Endothelial cell of umbilical vein (primary cell): ENCODE measurements around the gene EP400. TPM values are rescaled to one million over a fixed set of nuclear protein-coding genes. Genes with fewer than 3 reads are reported as not detected.

ENCODE experiments used
- BruUV-seq: library from RNA; stranded (reverse); fragments of 400-500 nt; replicated peaks from 2 replicates; lab custom pipeline; 2021; lab: Mats Ljungman, UMichigan
- CTCF ChIA-PET: fragments of 300-600, 350-600 bp; sonication (Branson Sonifier 250); formaldehyde crosslinking; loops from one replicate; lab custom pipeline; 2021; ENCODE audit warnings: antibody characterized with exemption, inconsistent platforms; lab: Charles Lee
- POLR2A ChIA-PET: fragments of 300-600, 350-600 bp; sonication (Branson Sonifier 250); formaldehyde crosslinking; loops from one replicate; lab custom pipeline; 2021; ENCODE audit warnings: antibody characterized with exemption, inconsistent platforms; lab: Charles Lee
- DNase-seq: peaks from one replicate; pipeline ENCODE4 v3.0.0-alpha.2; 2011; ENCODE audit warnings: low read depth, low spot score
- FAIRE-seq: peaks from 2 replicates; lab custom pipeline; 2011; peaks lifted over from hg19 to GRCh38; lab: Jason Lieb, UNC
- H2AFZ ChIP-seq: 2 replicates; pipeline ENCODE4 v1.6.0; 2012; ENCODE audit warnings: low read depth, low read length, control low read depth, inconsistent platforms
- H3K27ac ChIP-seq: 2 replicates; pipeline ENCODE4 v1.5.1; 2011; ENCODE audit warnings: low read depth, mild to moderate bottlenecking, control low read depth, low read length, moderate library complexity; ENCODE audit not compliant: insufficient read depth
- H3K27me3 ChIP-seq, 2 experiments: 2 replicates each; pipeline versions ENCODE4 v1.6.0 to v1.6.1; 2011; ENCODE audit warnings: low read length in 2 of 2, mixed read lengths in 1 of 2; ENCODE audit not compliant: control insufficient read depth in 2 of 2, insufficient read depth in 2 of 2
- H3K36me3 ChIP-seq, 2 experiments: 2 replicates in 1 of 2; 3 replicates in 1 of 2; pipeline ENCODE4 v1.5.1; 2011; ENCODE audit warnings: low read length in 2 of 2, mild to moderate bottlenecking in 1 of 2, moderate library complexity in 1 of 2; ENCODE audit not compliant: control insufficient read depth in 2 of 2, insufficient read depth in 2 of 2; ENCODE audit errors: extremely low read depth in 1 of 2
- H3K4me1 ChIP-seq: 3 replicates; pipeline ENCODE4 v1.5.1; 2011; ENCODE audit warnings: mild to moderate bottlenecking, low read length; ENCODE audit not compliant: control insufficient read depth, insufficient read depth; ENCODE audit errors: extremely low read depth
- H3K4me2 ChIP-seq: 2 replicates; pipeline ENCODE4 v1.6.1; 2011; ENCODE audit warnings: low read length, control low read depth, mixed read lengths; ENCODE audit not compliant: insufficient read depth
- H3K4me3 ChIP-seq, 3 experiments: fragments of 200-600 bp in 1 of 3; sonication (generic), shearing (Covaris generic) in 1 of 3; replicated peaks in 1 of 3; 2 replicates each; pipeline ENCODE4 v1.5.1; 2011 to 2016; ENCODE audit warnings: control low read depth in 3 of 3, low read length in 3 of 3, mild to moderate bottlenecking in 2 of 3, inconsistent platforms in 1 of 3, low read depth in 1 of 3, moderate library complexity in 1 of 3; ENCODE audit not compliant: insufficient read depth in 1 of 3
- H3K79me2 ChIP-seq: 2 replicates; pipeline ENCODE4 v1.6.0; 2012; ENCODE audit warnings: low read length, inconsistent platforms; ENCODE audit not compliant: control insufficient read depth, insufficient read depth
- H3K9ac ChIP-seq: replicated peaks from 2 replicates; pipeline ENCODE3; 2011; ENCODE audit warnings: low read length, control low read depth; ENCODE audit not compliant: insufficient read depth; ENCODE audit errors: extremely low read depth
- H3K9me1 ChIP-seq: replicated peaks from 3 replicates; pipeline ENCODE4 v1.6.0; 2011; ENCODE audit warnings: mild to moderate bottlenecking, low read length; ENCODE audit not compliant: control insufficient read depth, insufficient read depth; ENCODE audit errors: extremely low read depth
- H3K9me3 ChIP-seq: replicated peaks from 2 replicates; pipeline ENCODE4 v1.5.1; 2012; ENCODE audit warnings: low read length, inconsistent platforms; ENCODE audit not compliant: control insufficient read depth, insufficient read depth
- H4K20me1 ChIP-seq: replicated peaks from 2 replicates; pipeline ENCODE3; 2011; ENCODE audit warnings: mild to moderate bottlenecking, low read length; ENCODE audit not compliant: control insufficient read depth, insufficient read depth; ENCODE audit errors: extremely low read depth
- EZH2 ChIP-seq: IDR thresholded peaks from 2 replicates; pipeline ENCODE4 v1.6.1; 2012; ENCODE audit warnings: borderline replicate concordance, low read depth, mild to moderate bottlenecking, moderate library complexity, low read length, inconsistent platforms; ENCODE audit not compliant: severe bottlenecking
- FOS ChIP-seq: IDR thresholded peaks from 2 replicates; pipeline ENCODE4 v1.6.1; 2011; ENCODE audit warnings: mild to moderate bottlenecking, low read length, moderate library complexity, borderline replicate concordance; ENCODE audit not compliant: insufficient read depth
- GATA2 ChIP-seq: IDR thresholded peaks from 2 replicates; pipeline ENCODE4 v1.7.0; 2011; ENCODE audit warnings: low read depth, mild to moderate bottlenecking, moderate library complexity, mixed read lengths, low read length; ENCODE audit not compliant: insufficient read length, insufficient read depth
- JUN ChIP-seq: IDR thresholded peaks from 2 replicates; pipeline ENCODE4 v1.6.1; 2011; ENCODE audit warnings: borderline replicate concordance, low read depth; ENCODE audit not compliant: insufficient read length, insufficient read depth
- MYC ChIP-seq: IDR thresholded peaks from one replicate; pipeline ENCODE4 v1.6.1; 2011; ENCODE audit warnings: mild to moderate bottlenecking, low read depth, low read length
- POLR2A ChIP-seq: IDR thresholded peaks from 2 replicates; pipeline ENCODE4 v1.6.1; 2012; ENCODE audit warnings: low read depth, mild to moderate bottlenecking, control low read depth, low read length
- POLR2AphosphoS5 ChIP-seq: IDR thresholded peaks from 2 replicates; pipeline ENCODE4 v1.6.1; 2012; ENCODE audit warnings: low read depth, mild to moderate bottlenecking, control low read depth, low read length, moderate library complexity; ENCODE audit not compliant: insufficient read depth
- dilution Hi-C: fragments of 300-500 bp; cut with MboI; formaldehyde crosslinking; loops from one replicate; pipeline ENCODE4 v1.15.0; 2019; ENCODE audit warnings: low sequenced_read_pairs; ENCODE audit not compliant: extremely low pct_ligation_motif_present
- intact Hi-C: fragments of 100-400 bp; cut with micrococcal nuclease; formaldehyde crosslinking; loops from one replicate; pipeline ENCODE4 v1.10.0; 2022
- polyA plus RNA-seq, 4 experiments: library from polyadenylated mRNA; depleted of rRNA in 3 of 4; stranded (reverse) in 3 of 4; unstranded in 1 of 4; fragments of >200 nt; gene quantifications; 2 replicates each; pipeline versions ENCODE4 v1.2.1 to v1.2.3, GENCODE V29; 2011 to 2012; ENCODE audit warnings: missing spikeins in 1 of 4
- total RNA-seq: library from RNA; stranded (reverse); gene quantifications from 2 replicates; pipeline ENCODE4 v1.2.3, GENCODE V29; 2021
- TF ChIP-seq, protein P1 (sequence below), 2 donors: IDR thresholded peaks; 1 replicate in 1 of 2; 2 replicates in 1 of 2; pipeline ENCODE4 v1.5.1; 2011; ENCODE audit warnings: low read length in 2 of 2, mild to moderate bottlenecking in 2 of 2, moderate library complexity in 2 of 2, control low read depth in 1 of 2, inconsistent platforms in 1 of 2, low read depth in 1 of 2; ENCODE audit not compliant: insufficient read depth in 1 of 2; ENCODE audit errors: extremely low read depth in 1 of 2
- TF ChIP-seq, protein P2 (sequence below): IDR thresholded peaks from 2 replicates; pipeline ENCODE4 v1.6.1; 2011; ENCODE audit not compliant: insufficient read depth, insufficient read length

EP400 gene
- total and polyA plus RNA-seq, 2 donors (not counting 3 experiments of a cell fraction or from before 2014, with no cell fraction given) = 9.0 to 57.7 TPM

DNA sequence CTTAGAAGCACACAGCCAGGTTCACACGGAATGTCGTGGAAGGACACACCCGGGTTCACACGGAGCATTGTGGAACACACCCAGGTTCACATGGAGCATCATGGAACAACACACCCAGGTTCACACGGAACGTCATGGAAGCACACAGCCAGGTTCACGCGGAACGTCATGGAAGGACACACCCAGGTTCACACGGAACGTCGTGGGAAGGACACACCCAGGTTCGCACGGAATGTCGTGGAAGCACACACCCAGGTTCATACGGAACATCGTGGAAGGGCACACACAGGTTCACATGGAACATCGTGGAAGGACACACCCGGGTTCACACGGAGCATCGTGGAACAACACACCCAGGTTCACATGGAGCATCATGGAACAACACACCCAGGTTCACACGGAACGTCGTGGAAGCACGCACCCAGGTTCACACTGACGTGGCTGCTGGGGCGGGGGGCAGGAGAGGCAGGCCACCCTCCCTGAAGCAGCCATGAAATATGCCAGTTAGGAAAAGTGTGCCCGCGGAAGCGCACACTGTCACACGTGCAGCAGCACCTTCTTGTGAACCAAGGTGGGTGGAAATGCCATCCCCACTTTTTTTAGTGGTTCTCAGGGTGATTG is 86.4 kb downstream of the EP400 start:
- H4K20me1 ChIP-seq = no peaks in the 10 kb centered on the region
- H3K79me2 ChIP-seq = peaks cover 1% of the 10 kb centered on the region
- H2AFZ ChIP-seq = no peak overlapping the region
- CTCF ChIA-PET = no interaction called here
- dilution Hi-C loops = no loop called here
- no peaks in the 10 kb centered on the region for H3K27me3 ChIP-seq
- no peaks in the 10 kb centered on the region for H3K9me1 ChIP-seq
- no peak overlapping the region for H3K4me2 ChIP-seq
- DNase-seq (no peak), FAIRE-seq (no peak)
- POLR2A ChIA-PET = no interaction called here
- H3K36me3 ChIP-seq = peaks cover 0 to 44% of the 10 kb centered on the region in 2 experiments
- no peak overlapping the region for H3K27ac ChIP-seq
- no peak overlapping the region for H3K4me3 ChIP-seq
- intact Hi-C loops = no loop called here
- BruUV-seq = no TSS peak
- TF ChIP-seq JUN (no peak), GATA2 (no peak), EZH2 (no peak), MYC (no peak), FOS (no peak), POLR2A (no peak), POLR2AphosphoS5 (no peak)
- TF ChIP-seq, protein P1, sequence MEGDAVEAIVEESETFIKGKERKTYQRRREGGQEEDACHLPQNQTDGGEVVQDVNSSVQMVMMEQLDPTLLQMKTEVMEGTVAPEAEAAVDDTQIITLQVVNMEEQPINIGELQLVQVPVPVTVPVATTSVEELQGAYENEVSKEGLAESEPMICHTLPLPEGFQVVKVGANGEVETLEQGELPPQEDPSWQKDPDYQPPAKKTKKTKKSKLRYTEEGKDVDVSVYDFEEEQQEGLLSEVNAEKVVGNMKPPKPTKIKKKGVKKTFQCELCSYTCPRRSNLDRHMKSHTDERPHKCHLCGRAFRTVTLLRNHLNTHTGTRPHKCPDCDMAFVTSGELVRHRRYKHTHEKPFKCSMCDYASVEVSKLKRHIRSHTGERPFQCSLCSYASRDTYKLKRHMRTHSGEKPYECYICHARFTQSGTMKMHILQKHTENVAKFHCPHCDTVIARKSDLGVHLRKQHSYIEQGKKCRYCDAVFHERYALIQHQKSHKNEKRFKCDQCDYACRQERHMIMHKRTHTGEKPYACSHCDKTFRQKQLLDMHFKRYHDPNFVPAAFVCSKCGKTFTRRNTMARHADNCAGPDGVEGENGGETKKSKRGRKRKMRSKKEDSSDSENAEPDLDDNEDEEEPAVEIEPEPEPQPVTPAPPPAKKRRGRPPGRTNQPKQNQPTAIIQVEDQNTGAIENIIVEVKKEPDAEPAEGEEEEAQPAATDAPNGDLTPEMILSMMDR (IDR thresholded peaks at IDR 0.05; ENCODE audit: extremely low read depth in 1 of 2, insufficient read depth in 1 of 2, low read depth in 1 of 2, low read length in 2 of 2) = no peak
- TF ChIP-seq, protein P2, sequence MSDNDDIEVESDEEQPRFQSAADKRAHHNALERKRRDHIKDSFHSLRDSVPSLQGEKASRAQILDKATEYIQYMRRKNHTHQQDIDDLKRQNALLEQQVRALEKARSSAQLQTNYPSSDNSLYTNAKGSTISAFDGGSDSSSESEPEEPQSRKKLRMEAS = no peak
- H3K9ac ChIP-seq = no peak overlapping the region
- H3K9me3 ChIP-seq = no peaks in the 10 kb centered on the region
- peaks cover 1% of the 10 kb centered on the region for H3K4me1 ChIP-seq
